Measurements from ENCODE around the gene LMX1B.

Gene LMX1B

DNA sequence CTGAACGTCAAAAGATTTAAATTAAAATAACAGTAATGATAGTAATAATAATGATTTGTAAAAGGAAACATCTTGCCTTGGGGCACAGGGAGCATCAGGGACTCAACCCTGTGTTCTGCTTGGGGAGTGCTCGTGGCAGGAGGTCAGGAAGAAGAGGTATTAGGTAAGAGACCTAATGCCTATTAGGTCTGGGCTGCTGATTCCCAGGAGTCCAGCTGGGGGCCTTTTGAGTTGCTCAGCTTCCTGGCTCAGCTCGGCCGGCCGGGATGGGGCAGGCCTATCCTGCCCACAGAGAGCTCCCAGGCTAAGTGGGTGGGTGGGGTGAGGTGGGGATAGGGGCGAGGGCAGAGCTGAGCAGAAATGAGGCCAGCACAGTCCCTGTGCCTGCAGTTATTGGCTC, 17.5 kb downstream of the LMX1B start:
- no peak overlapping the region for H3K4me3 ChIP-seq (ENCODE audit: low read depth in 1 of 2, low read length in 2 of 2)
- no peak overlapping the region for H3K9ac ChIP-seq (ENCODE audit: low read depth in 1 of 2, low read length in 2 of 2)
- no peaks in the 10 kb centered on the region for H3K9me3 ChIP-seq (ENCODE audit: control insufficient read depth in 1 of 2, low read length in 2 of 2)
- H3K4me1 ChIP-seq (ENCODE audit: control insufficient read depth in 1 of 2, insufficient read depth in 2 of 2, low read length in 2 of 2) = peaks cover 0 to under 1% of the 10 kb centered on the region in 2 donors
- H3K27me3 ChIP-seq (ENCODE audit: control insufficient read depth in 1 of 2, insufficient read depth in 2 of 2, low read length in 2 of 2) = peaks cover 69 to 78% of the 10 kb centered on the region in 2 donors
- H3K36me3 ChIP-seq (ENCODE audit: control insufficient read depth in 1 of 2, insufficient read depth in 2 of 2, low read length in 2 of 2) = no peaks in the 10 kb centered on the region
- H3K27ac ChIP-seq (ENCODE audit: low read depth, low read length) = no peak overlapping the region

DNA sequence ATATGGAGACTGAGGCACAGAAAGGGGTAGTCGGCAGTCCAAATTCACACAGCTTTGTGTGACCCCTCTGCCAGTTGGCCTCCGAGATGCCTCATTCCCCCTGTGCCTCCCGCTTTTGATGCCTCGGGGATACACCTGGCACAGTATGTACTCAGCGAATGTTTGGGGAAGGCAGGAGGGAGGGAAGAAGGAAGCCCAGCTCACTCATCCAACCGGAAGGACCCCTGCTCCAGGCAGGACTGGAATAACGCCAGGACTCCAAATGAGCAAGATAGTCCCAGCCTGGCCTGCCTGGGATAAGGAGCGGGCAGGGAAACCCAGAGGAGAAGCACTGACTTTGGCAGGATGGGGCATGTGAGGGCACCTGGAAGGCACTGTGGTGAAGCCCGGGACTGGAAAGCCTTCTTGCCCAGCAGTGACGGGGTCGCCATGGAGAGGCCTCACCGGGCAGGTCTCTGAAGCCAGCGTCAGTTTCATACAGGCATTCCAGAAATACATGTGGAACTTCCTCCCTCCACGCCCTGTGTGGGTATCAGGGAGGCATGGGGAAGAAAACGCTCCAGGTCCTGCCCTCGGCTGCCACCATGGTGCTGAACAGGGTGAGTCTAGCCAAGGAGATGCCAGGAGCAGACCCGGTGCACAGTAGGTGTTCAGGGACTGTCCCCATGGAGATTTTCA, 20.3 kb downstream of the LMX1B start:
- Histone ChIP-seq H3K36me3 (ENCODE audit: control insufficient read depth in 1 of 2, insufficient read depth in 2 of 2, low read length in 2 of 2) (no peaks in the 10 kb centered on the region), H3K9me3 (ENCODE audit: control insufficient read depth in 1 of 2, low read length in 2 of 2) (no peaks in the 10 kb centered on the region), H3K4me1 (ENCODE audit: control insufficient read depth in 1 of 2, insufficient read depth in 2 of 2, low read length in 2 of 2) (no peaks in the 10 kb centered on the region), H3K27ac (ENCODE audit: low read depth, low read length) (no peak overlapping the region), H3K9ac (ENCODE audit: low read depth in 1 of 2, low read length in 2 of 2) (no peak overlapping the region), H3K27me3 (ENCODE audit: control insufficient read depth in 1 of 2, insufficient read depth in 2 of 2, low read length in 2 of 2) (peaks cover 77 to 80% of the 10 kb centered on the region in 2 donors), H3K4me3 (ENCODE audit: low read depth in 1 of 2, low read length in 2 of 2) (no peak overlapping the region)

DNA sequence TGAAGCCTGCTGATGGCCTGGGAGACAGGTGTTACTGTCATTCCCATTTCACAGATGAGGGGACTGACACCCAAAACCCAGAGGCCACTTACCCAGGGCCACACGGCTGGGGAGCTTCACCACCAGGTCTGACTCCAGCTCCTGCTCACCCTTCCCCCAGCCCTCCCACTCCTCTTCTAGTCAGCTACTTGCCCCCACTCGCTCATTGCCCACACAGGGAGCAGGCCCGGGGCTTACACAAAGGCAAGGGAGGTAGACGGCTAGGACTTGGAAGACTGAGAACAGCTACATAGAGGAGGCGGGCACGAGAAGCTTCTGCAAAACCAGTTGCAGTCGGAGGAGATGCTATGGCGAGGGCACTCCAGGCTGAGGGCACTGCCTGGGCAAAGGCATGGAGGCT, 21.3 kb downstream of the LMX1B start:
- Histone ChIP-seq H3K36me3 (ENCODE audit: control insufficient read depth in 1 of 2, insufficient read depth in 2 of 2, low read length in 2 of 2) (no peaks in the 10 kb centered on the region), H3K4me1 (ENCODE audit: control insufficient read depth in 1 of 2, insufficient read depth in 2 of 2, low read length in 2 of 2) (no peaks in the 10 kb centered on the region), H3K27ac (ENCODE audit: low read depth, low read length) (no peak overlapping the region), H3K9ac (ENCODE audit: low read depth in 1 of 2, low read length in 2 of 2) (no peak overlapping the region), H3K4me3 (ENCODE audit: low read depth in 1 of 2, low read length in 2 of 2) (no peak overlapping the region), H3K27me3 (ENCODE audit: control insufficient read depth in 1 of 2, insufficient read depth in 2 of 2, low read length in 2 of 2) (peaks cover 78% of the 10 kb centered on the region in 2 donors), H3K9me3 (ENCODE audit: control insufficient read depth in 1 of 2, low read length in 2 of 2) (no peaks in the 10 kb centered on the region)

DNA sequence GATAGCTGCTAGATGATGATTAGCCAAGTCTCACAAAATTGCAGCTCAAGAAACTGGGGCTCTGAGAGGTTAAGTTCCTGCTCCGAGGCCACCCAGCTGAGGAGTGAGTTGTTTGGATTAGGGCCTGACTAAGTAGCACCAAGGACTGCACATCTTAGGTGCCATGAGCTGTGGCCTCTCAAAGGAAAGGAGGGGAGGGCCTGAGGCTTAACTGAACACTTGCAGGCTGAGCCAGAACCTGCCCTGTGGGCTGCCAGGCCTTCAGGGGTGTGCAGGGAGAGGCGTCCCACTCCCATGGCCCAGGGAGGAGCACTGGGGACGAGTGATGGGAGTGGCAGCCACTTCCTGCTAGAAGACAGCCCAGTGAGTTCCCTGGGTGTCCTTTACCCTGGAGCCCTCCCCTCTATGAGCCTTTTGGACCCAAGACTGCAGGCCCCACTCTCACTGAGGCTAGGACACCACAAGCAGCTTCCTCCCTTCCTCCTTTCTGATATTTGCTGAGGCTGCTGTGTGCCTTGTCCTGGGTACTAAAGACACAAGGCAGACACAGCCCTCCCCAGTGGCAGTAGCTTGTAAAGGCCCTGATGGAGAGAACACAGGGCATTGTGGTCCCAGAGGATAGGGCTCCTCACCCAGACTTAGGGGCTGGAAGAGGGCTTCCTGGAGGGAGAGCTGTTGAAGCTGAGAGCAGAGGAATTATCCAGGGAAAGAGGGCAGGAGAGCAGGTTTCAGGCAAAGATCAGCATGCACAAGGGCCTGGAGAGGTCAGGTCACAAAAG, 22.1 kb downstream of the LMX1B start:
- Histone ChIP-seq H3K4me1 (ENCODE audit: control insufficient read depth in 1 of 2, insufficient read depth in 2 of 2, low read length in 2 of 2) (no peaks in the 10 kb centered on the region), H3K9me3 (ENCODE audit: control insufficient read depth in 1 of 2, low read length in 2 of 2) (no peaks in the 10 kb centered on the region), H3K27me3 (ENCODE audit: control insufficient read depth in 1 of 2, insufficient read depth in 2 of 2, low read length in 2 of 2) (peaks cover 76 to 78% of the 10 kb centered on the region in 2 donors), H3K36me3 (ENCODE audit: control insufficient read depth in 1 of 2, insufficient read depth in 2 of 2, low read length in 2 of 2) (no peaks in the 10 kb centered on the region), H3K9ac (ENCODE audit: low read depth in 1 of 2, low read length in 2 of 2) (no peak overlapping the region), H3K27ac (ENCODE audit: low read depth, low read length) (no peak overlapping the region), H3K4me3 (ENCODE audit: low read depth in 1 of 2, low read length in 2 of 2) (no peak overlapping the region)

DNA sequence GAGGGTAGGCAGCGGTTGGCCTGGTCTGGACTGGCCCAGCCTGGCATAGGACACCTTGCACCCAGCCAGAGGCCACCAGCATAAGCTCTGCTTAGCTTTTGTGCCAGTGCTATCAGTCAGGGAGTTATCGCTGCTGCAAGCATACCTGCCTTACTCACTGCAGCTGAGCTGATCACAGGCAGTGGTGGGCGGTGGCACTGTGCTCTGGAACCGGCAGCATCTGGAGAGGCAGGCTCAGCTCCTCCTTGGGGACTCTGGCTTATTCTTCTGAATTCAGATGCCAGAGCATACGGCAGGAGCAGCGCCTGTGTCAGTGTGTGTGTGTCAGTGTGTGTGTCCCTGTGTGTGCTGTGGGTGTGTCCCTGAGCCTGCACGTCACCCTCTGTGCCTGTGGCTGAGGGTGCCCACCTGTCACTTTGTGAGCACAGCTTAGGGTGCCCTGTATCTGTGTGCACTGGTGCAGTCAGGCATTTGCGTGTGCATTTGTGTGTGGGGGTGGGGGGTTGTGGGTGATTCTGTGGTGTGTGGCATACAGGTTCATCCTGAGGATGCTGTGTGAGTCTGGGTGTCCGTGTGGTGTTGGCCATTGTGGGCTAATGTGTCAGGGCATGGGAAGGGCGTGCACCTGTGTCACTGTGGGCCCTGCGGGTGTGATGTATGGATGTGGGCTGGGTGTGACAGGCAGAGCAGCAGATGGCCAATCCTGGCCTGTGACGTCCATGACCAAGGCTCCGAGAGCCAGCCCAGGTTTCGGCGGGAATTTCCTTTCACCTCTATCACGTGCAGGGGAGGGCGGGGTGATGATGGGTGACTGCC, 23.5 kb downstream of the LMX1B start:
- H3K4me3 ChIP-seq (ENCODE audit: low read depth in 1 of 2, low read length in 2 of 2) = no peak overlapping the region
- H3K27ac ChIP-seq (ENCODE audit: low read depth, low read length) = no peak overlapping the region
- H3K4me1 ChIP-seq (ENCODE audit: control insufficient read depth in 1 of 2, insufficient read depth in 2 of 2, low read length in 2 of 2) = no peaks in the 10 kb centered on the region
- H3K9ac ChIP-seq (ENCODE audit: low read depth in 1 of 2, low read length in 2 of 2) = no peak overlapping the region
- H3K36me3 ChIP-seq (ENCODE audit: control insufficient read depth in 1 of 2, insufficient read depth in 2 of 2, low read length in 2 of 2) = no peaks in the 10 kb centered on the region
- H3K9me3 ChIP-seq (ENCODE audit: control insufficient read depth in 1 of 2, low read length in 2 of 2) = no peaks in the 10 kb centered on the region
- H3K27me3 ChIP-seq (ENCODE audit: control insufficient read depth in 1 of 2, insufficient read depth in 2 of 2, low read length in 2 of 2) = peaks cover 77% of the 10 kb centered on the region in 2 donors

DNA sequence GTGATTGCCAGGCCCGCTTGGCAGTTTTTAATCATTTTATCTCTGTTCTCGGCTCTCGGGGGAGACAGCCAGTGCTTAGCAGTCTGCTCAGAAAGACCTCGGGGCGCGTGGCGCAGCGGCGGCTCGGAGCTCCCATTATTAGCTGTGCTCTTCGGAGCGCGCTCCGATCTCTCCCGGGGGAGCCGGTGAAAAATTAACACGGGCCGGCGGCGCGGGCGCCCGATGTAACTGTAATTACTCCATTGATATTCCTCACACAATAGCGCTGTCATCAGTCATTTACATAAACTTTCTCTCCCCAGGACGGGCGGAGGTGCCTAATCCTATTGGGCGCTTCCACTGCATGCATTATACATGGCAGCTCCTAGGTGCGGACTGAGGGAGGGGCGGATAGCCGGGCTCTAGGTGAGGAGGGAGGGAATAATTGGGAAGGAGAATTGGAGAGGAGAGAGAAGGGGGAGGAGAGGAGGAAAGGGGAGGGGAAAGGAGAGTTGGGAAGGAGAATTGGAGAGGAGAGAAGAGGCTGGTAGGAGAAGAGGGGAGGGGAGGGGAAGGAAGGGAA, 24.9 kb downstream of the LMX1B start:
- Histone ChIP-seq H3K27me3 (ENCODE audit: control insufficient read depth in 1 of 2, insufficient read depth in 2 of 2, low read length in 2 of 2) (peaks cover 77 to 86% of the 10 kb centered on the region in 2 donors), H3K4me3 (ENCODE audit: low read depth in 1 of 2, low read length in 2 of 2) (no peak overlapping the region), H3K27ac (ENCODE audit: low read depth, low read length) (no peak overlapping the region), H3K9ac (ENCODE audit: low read depth in 1 of 2, low read length in 2 of 2) (no peak overlapping the region), H3K36me3 (ENCODE audit: control insufficient read depth in 1 of 2, insufficient read depth in 2 of 2, low read length in 2 of 2) (no peaks in the 10 kb centered on the region), H3K4me1 (ENCODE audit: control insufficient read depth in 1 of 2, insufficient read depth in 2 of 2, low read length in 2 of 2) (no peaks in the 10 kb centered on the region), H3K9me3 (ENCODE audit: control insufficient read depth in 1 of 2, low read length in 2 of 2) (no peaks in the 10 kb centered on the region)

DNA sequence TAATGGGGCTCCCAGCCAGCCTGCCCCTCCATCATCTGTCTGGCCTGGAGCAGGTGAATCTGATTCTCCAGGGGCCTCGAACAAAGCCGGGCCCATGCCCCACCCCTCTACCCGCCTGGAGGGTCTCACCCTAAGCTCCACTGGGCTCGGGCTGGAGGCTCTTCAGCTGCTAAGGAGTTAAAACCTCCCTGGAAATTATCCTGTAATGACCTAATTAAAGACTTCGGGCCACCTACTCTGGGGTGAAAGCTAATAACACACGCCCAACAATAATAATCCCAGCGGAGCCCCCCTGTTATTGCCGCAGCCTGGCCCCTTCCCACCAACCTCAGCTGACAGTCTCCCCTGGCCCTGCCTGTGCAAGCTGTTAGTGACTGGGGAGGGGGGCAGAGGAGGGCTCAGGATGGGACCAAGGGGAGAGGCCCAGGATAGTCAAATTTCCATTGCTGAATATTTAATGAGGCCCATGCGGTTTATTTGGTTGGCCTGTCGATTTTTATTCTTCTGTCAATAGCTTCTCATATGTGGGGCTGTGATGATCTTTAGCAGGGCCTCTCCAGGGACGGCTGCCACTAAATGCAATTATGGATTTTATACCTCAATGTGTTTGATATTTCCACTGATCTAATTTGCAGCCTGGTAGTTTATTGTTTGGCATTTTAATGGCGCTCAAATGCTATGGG, 25.7 kb downstream of the LMX1B start:
- no peak overlapping the region for H3K9ac ChIP-seq (ENCODE audit: low read depth in 1 of 2, low read length in 2 of 2)
- peaks cover 81 to 86% of the 10 kb centered on the region in 2 donors for H3K27me3 ChIP-seq (ENCODE audit: control insufficient read depth in 1 of 2, insufficient read depth in 2 of 2, low read length in 2 of 2)
- no peaks in the 10 kb centered on the region for H3K36me3 ChIP-seq (ENCODE audit: control insufficient read depth in 1 of 2, insufficient read depth in 2 of 2, low read length in 2 of 2)
- H3K4me3 ChIP-seq (ENCODE audit: low read depth in 1 of 2, low read length in 2 of 2) = no peak overlapping the region
- H3K4me1 ChIP-seq (ENCODE audit: control insufficient read depth in 1 of 2, insufficient read depth in 2 of 2, low read length in 2 of 2) = no peaks in the 10 kb centered on the region
- H3K27ac ChIP-seq (ENCODE audit: low read depth, low read length) = no peak overlapping the region
- no peaks in the 10 kb centered on the region for H3K9me3 ChIP-seq (ENCODE audit: control insufficient read depth in 1 of 2, low read length in 2 of 2)

DNA sequence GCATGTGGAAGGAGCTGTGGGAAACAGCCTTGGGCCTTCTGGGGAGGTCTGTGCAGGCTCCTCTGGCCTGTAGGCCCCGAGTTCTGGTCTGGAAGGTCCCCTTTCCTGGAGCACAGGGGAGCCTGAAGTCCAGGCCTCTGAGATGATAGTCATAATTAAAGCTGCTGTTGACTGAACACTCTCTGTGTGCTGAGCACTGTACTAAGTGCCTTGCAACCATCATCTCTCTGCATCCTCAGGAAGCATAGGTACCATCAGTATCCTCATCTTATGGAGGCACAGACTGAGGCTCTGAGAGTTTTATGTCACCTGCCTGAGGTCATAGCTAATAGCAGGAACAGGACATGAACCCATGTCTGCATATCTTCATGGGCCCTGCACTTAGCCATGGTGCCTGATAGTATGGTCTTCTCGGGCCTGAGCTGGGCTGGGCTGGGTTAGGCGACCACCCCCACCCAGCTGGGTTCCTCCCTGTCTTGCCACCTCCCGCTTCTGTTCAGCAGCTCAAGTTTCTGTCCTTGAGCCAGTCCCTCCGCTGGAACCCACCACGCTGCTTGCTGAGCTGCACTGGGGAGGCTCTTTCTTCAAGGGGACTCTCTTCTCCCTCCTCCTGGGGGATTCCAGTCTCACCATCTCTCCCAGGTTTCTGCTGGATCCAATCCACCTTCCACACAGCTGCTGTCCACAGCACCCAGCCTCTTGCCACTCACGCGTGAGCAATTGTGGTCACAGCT, 27.6 kb downstream of the LMX1B start:
- no peaks in the 10 kb centered on the region for H3K36me3 ChIP-seq (ENCODE audit: control insufficient read depth in 1 of 2, insufficient read depth in 2 of 2, low read length in 2 of 2)
- no peaks in the 10 kb centered on the region for H3K9me3 ChIP-seq (ENCODE audit: control insufficient read depth in 1 of 2, low read length in 2 of 2)
- no peaks in the 10 kb centered on the region for H3K4me1 ChIP-seq (ENCODE audit: control insufficient read depth in 1 of 2, insufficient read depth in 2 of 2, low read length in 2 of 2)
- H3K9ac ChIP-seq (ENCODE audit: low read depth in 1 of 2, low read length in 2 of 2) = no peak overlapping the region
- H3K27ac ChIP-seq (ENCODE audit: low read depth, low read length) = no peak overlapping the region
- H3K4me3 ChIP-seq (ENCODE audit: low read depth in 1 of 2, low read length in 2 of 2) = no peak overlapping the region
- peaks cover 87 to 89% of the 10 kb centered on the region in 2 donors for H3K27me3 ChIP-seq (ENCODE audit: control insufficient read depth in 1 of 2, insufficient read depth in 2 of 2, low read length in 2 of 2)

DNA sequence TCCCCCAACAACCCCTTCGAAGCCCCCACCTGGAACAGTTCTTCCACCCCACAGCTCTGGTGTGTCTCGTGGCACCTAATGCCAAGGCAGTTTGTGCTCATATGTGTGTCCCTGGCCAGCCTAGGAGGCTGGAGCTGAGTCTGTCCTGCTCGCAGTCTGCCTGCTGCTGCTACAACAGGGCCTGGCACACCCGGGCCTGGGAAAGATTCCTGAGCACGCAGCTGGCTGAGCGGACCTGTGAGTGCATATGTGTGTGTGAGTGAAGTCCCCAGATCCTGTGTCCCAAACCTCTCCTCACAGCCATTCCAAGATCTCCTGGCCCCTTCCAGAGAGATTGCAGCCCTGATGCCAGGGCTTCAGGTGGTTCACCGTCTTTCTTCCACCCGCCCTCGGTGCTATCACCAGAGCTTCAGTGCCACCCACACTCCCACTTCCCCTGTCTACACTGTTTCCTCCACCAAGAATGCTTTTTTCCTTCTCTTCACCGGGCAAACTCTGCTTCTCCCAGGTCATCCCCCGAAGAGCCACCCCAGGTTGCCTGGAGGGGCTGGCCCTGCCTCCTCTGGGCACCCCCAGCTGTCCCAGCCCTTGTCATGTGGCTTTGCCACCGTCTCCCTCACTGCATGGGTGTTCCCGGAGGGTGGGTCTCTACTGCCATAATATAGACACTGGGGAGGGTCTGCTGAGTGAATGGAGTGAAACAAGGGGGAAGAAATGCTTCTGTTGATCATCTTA, 28.4 kb downstream of the LMX1B start:
- Histone ChIP-seq H3K27me3 (ENCODE audit: control insufficient read depth in 1 of 2, insufficient read depth in 2 of 2, low read length in 2 of 2) (peaks cover 86 to 89% of the 10 kb centered on the region in 2 donors), H3K27ac (ENCODE audit: low read depth, low read length) (no peak overlapping the region), H3K9me3 (ENCODE audit: control insufficient read depth in 1 of 2, low read length in 2 of 2) (no peaks in the 10 kb centered on the region), H3K36me3 (ENCODE audit: control insufficient read depth in 1 of 2, insufficient read depth in 2 of 2, low read length in 2 of 2) (no peaks in the 10 kb centered on the region), H3K9ac (ENCODE audit: low read depth in 1 of 2, low read length in 2 of 2) (no peak overlapping the region), H3K4me3 (ENCODE audit: low read depth in 1 of 2, low read length in 2 of 2) (no peak overlapping the region), H3K4me1 (ENCODE audit: control insufficient read depth in 1 of 2, insufficient read depth in 2 of 2, low read length in 2 of 2) (no peaks in the 10 kb centered on the region)
